H9 (cell line): ENCODE results near the gene RAPGEF3. TPM values are rescaled to one million over a fixed set of nuclear protein-coding genes. Genes with fewer than 3 reads are reported as not detected.

Source experiments
- DNase-seq: peaks from one replicate; pipeline ENCODE4 v3.0.0-alpha.2; 2017
- H2AFZ ChIP-seq: one replicate; pipeline ENCODE4 v1.6.1; 2013; ENCODE audit warnings: mild to moderate bottlenecking, low read length, control low read depth, moderate library complexity
- H2AK5ac ChIP-seq: 2 replicates; pipeline ENCODE4 v1.6.1; 2013; ENCODE audit warnings: low read length, control low read depth, mixed read lengths; ENCODE audit not compliant: insufficient read length
- H2BK120ac ChIP-seq: one replicate; pipeline ENCODE4 v1.6.1; 2013; ENCODE audit warnings: low read depth, mild to moderate bottlenecking, low read length, control low read depth, inconsistent platforms; ENCODE audit not compliant: poor library complexity, severe bottlenecking
- H2BK12ac ChIP-seq: 2 replicates; pipeline ENCODE4 v1.6.1; 2013; ENCODE audit warnings: low read length, control low read depth, mixed read lengths, low read depth; ENCODE audit not compliant: insufficient read length
- H2BK15ac ChIP-seq: 2 replicates; pipeline ENCODE4 v1.6.1; 2013; ENCODE audit warnings: low read depth, low read length, control low read depth
- H2BK20ac ChIP-seq: one replicate; pipeline ENCODE4 v1.6.1; 2013; ENCODE audit warnings: low read depth, mild to moderate bottlenecking, low read length, control low read depth, inconsistent platforms; ENCODE audit not compliant: poor library complexity, severe bottlenecking
- H2BK5ac ChIP-seq: 2 replicates; pipeline ENCODE4 v1.6.1; 2013; ENCODE audit warnings: low read length, control low read depth, mixed read lengths; ENCODE audit not compliant: insufficient read length
- H3K14ac ChIP-seq: 2 replicates; pipeline ENCODE4 v1.6.1; 2013; ENCODE audit warnings: low read length, control low read depth; ENCODE audit not compliant: insufficient read depth
- H3K18ac ChIP-seq: 2 replicates; pipeline ENCODE4 v1.6.1; 2013; ENCODE audit warnings: low read depth, mild to moderate bottlenecking, mixed read lengths, low read length, control low read depth; ENCODE audit not compliant: insufficient read length
- H3K23ac ChIP-seq: 2 replicates; pipeline ENCODE4 v1.6.1; 2013; ENCODE audit warnings: low read length, control low read depth, mixed read lengths, low read depth; ENCODE audit not compliant: insufficient read length
- H3K23me2 ChIP-seq: 2 replicates; pipeline ENCODE4 v1.6.1; 2013; ENCODE audit warnings: low read depth, mild to moderate bottlenecking, mixed read lengths, low read length, control low read depth; ENCODE audit not compliant: insufficient read length, poor library complexity, severe bottlenecking
- H3K27ac ChIP-seq: 2 replicates; pipeline ENCODE4 v1.5.1; 2013; ENCODE audit warnings: low read length, control low read depth, mixed read lengths, low read depth; ENCODE audit not compliant: insufficient read length
- H3K27me3 ChIP-seq: 2 replicates; pipeline ENCODE4 v1.6.1; 2013; ENCODE audit warnings: low read length, control low read depth, inconsistent platforms; ENCODE audit not compliant: insufficient read depth
- H3K4ac ChIP-seq: 2 replicates; pipeline ENCODE4 v1.6.1; 2013; ENCODE audit warnings: low read depth, mild to moderate bottlenecking, control low read depth, inconsistent platforms, low read length, moderate library complexity
- H3K4me1 ChIP-seq: 2 replicates; pipeline ENCODE4 v1.6.1; 2013; ENCODE audit warnings: low read length, control low read depth, inconsistent platforms; ENCODE audit not compliant: insufficient read depth
- H3K4me2 ChIP-seq: 2 replicates; pipeline ENCODE4 v1.6.1; 2013; ENCODE audit warnings: low read length, control low read depth, mixed read lengths; ENCODE audit not compliant: insufficient read length, insufficient read depth
- H3K56ac ChIP-seq: 2 replicates; pipeline ENCODE4 v1.6.1; 2013; ENCODE audit warnings: low read depth, mild to moderate bottlenecking, mixed read lengths, low read length, control low read depth; ENCODE audit not compliant: insufficient read length
- H3K79me1 ChIP-seq: 2 replicates; pipeline ENCODE4 v1.6.1; 2013; ENCODE audit warnings: low read depth, mild to moderate bottlenecking, moderate library complexity, low read length, control low read depth, inconsistent platforms; ENCODE audit not compliant: insufficient read depth, poor library complexity, severe bottlenecking
- H3K79me2 ChIP-seq: 2 replicates; pipeline ENCODE4 v1.6.1; 2013; ENCODE audit warnings: low read length, control low read depth, inconsistent platforms; ENCODE audit not compliant: insufficient read depth
- H3K9ac ChIP-seq: 2 replicates; pipeline ENCODE4 v1.6.1; 2013; ENCODE audit warnings: low read length, control low read depth, mixed read lengths; ENCODE audit not compliant: insufficient read length; ENCODE audit errors: extremely low read depth
- H3K9me3 ChIP-seq: one replicate; pipeline ENCODE4 v1.6.1; 2013; ENCODE audit warnings: low read depth, low read length, inconsistent platforms; ENCODE audit not compliant: control insufficient read depth
- H3T11ph ChIP-seq: one replicate; pipeline ENCODE4 v1.6.1; 2013; ENCODE audit warnings: mild to moderate bottlenecking, low read length, control low read depth, inconsistent platforms
- H4K20me1 ChIP-seq: one replicate; pipeline ENCODE4 v1.6.1; 2013; ENCODE audit not compliant: control insufficient read depth, insufficient read length, insufficient read depth
- H4K5ac ChIP-seq: 2 replicates; pipeline ENCODE4 v1.6.1; 2013; ENCODE audit warnings: low read depth, mild to moderate bottlenecking, mixed read lengths, low read length, control low read depth; ENCODE audit not compliant: insufficient read length
- H4K8ac ChIP-seq: replicated peaks from 2 replicates; pipeline ENCODE4 v1.6.1; 2013; ENCODE audit warnings: low read length, control low read depth, mixed read lengths, low read depth; ENCODE audit not compliant: insufficient read length
- H4K91ac ChIP-seq: 2 replicates; pipeline ENCODE4 v1.6.1; 2013; ENCODE audit warnings: low read depth, mild to moderate bottlenecking, moderate library complexity, mixed read lengths, low read length, control low read depth; ENCODE audit not compliant: insufficient read length
- H3K27ac Mint-ChIP-seq, 3 experiments: 2 replicates in 2 of 3; 3 replicates in 1 of 3; pipeline ENCODE4 v1.8.0; 2020 to 2021; ENCODE audit warnings: mixed read lengths in 3 of 3, mild to moderate bottlenecking in 1 of 3, moderate library complexity in 1 of 3
- H3K27me3 Mint-ChIP-seq: 2 replicates; pipeline ENCODE4 v1.8.0; 2021; ENCODE audit warnings: low read depth, mild to moderate bottlenecking, moderate library complexity, mixed read lengths
- H3K36me3 Mint-ChIP-seq, 3 experiments: 2 replicates in 2 of 3; 3 replicates in 1 of 3; pipeline ENCODE4 v1.8.0; 2020 to 2021; ENCODE audit warnings: low read depth in 3 of 3, mixed read lengths in 3 of 3; ENCODE audit not compliant: insufficient read depth in 1 of 3
- H3K4me1 Mint-ChIP-seq, 2 experiments: 2 replicates each; pipeline ENCODE4 v1.8.0; 2020; ENCODE audit warnings: mixed read lengths in 2 of 2
- H3K4me3 Mint-ChIP-seq, 2 experiments: 2 replicates in 1 of 2; 3 replicates in 1 of 2; pipeline ENCODE4 v1.8.0; 2020 to 2021; ENCODE audit warnings: mild to moderate bottlenecking in 2 of 2, mixed read lengths in 2 of 2, moderate library complexity in 1 of 2
- H3K9me3 Mint-ChIP-seq, 2 experiments: 2 replicates in 1 of 2; 3 replicates in 1 of 2; pipeline ENCODE4 v1.8.0; 2020; ENCODE audit warnings: mild to moderate bottlenecking in 2 of 2, mixed read lengths in 2 of 2, moderate library complexity in 1 of 2
- WGBS: extraction: QIAGEN DNeasy Blood & Tissue Kit; methylation state at CpG from one replicate; pipeline ENCODE4 v1.1.7; 2013; ENCODE audit warnings: missing lambda C conversion rate, low lambda C conversion rate, mixed read lengths; ENCODE audit not compliant: insufficient read length; ENCODE audit errors: extremely low coverage; 5-methylcytosine and 5-hydroxymethylcytosine counted together
- total RNA-seq: library from RNA; stranded (reverse); gene quantifications from 2 replicates; pipeline ENCODE4 v1.2.1, GENCODE V29; 2021
- TF ChIP-seq, protein P1 (sequence below): fragments of 200-600 bp; sonication (generic); conservative IDR thresholded peaks from 3 replicates; pipeline ENCODE4 v1.8.0; 2021; ENCODE audit warnings: antibody characterized with exemption, mild to moderate bottlenecking

RAPGEF3 gene
- total RNA-seq, 1 experiment from 2014 or later, result 7.4 TPM

DNA sequence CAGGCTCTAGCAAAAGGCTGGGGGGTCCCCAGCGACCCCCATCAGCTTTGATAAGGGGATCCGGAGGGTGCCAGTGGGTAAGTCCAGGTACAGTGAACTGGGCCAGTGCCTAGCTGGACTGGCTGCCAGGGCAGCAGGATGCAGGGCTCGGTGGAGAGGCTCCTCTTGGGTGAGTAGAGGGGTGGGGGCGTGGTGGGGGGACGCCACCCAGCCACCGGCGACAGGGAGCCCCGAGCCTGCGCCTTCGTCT, 171 bp downstream of the RAPGEF3 start:
- H3K4me2 ChIP-seq, result peak overlapping the region; percentile 51
- peaks cover 18 to 27% of the 10 kb centered on the region in 2 experiments for H3K4me1 Mint-ChIP-seq
- no peak overlapping the region for H3K9ac ChIP-seq

More for the DNA sequence above, 171 bp downstream of the RAPGEF3 start:
- no peak overlapping the region for H4K91ac ChIP-seq
- Mint-ChIP-seq H3K4me3 (peak overlapping the region; percentile 64 to 78), H3K9me3 (no peaks in the 10 kb centered on the region), H3K27me3 (no peaks in the 10 kb centered on the region; the same call in none of the 2 replicates), H3K36me3 (peaks cover 0 to 4% (median 0%) of the 10 kb centered on the region in 3 experiments; a peak in 3 of 7 replicates), H3K27ac (no peak overlapping the region)
- H3T11ph ChIP-seq, result no peak overlapping the region
- WGBS, result no CpG with 5 or more reads among the region's 10 CpGs
- H4K5ac ChIP-seq, result no peak overlapping the region
- no peak overlapping the region for H3K56ac ChIP-seq
- H3K4ac ChIP-seq, result no peak overlapping the region
- H2BK15ac ChIP-seq, result no peak overlapping the region
- H2BK5ac ChIP-seq, result no peak overlapping the region
- no peaks in the 10 kb centered on the region for H3K27me3 ChIP-seq
- no peaks in the 10 kb centered on the region for H4K20me1 ChIP-seq
- no peak overlapping the region for H2BK12ac ChIP-seq
- H3K23me2 ChIP-seq, result peaks cover 3% of the 10 kb centered on the region
- H3K9me3 ChIP-seq, result no peaks in the 10 kb centered on the region
- no peak overlapping the region for H2BK20ac ChIP-seq
- no peak overlapping the region for H3K14ac ChIP-seq
- TF ChIP-seq, protein P1, sequence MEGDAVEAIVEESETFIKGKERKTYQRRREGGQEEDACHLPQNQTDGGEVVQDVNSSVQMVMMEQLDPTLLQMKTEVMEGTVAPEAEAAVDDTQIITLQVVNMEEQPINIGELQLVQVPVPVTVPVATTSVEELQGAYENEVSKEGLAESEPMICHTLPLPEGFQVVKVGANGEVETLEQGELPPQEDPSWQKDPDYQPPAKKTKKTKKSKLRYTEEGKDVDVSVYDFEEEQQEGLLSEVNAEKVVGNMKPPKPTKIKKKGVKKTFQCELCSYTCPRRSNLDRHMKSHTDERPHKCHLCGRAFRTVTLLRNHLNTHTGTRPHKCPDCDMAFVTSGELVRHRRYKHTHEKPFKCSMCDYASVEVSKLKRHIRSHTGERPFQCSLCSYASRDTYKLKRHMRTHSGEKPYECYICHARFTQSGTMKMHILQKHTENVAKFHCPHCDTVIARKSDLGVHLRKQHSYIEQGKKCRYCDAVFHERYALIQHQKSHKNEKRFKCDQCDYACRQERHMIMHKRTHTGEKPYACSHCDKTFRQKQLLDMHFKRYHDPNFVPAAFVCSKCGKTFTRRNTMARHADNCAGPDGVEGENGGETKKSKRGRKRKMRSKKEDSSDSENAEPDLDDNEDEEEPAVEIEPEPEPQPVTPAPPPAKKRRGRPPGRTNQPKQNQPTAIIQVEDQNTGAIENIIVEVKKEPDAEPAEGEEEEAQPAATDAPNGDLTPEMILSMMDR, result no peak
- H3K4me1 ChIP-seq, result peaks cover 18% of the 10 kb centered on the region; the same call in 1 of the 2 replicates
- no peaks in the 10 kb centered on the region for H3K79me1 ChIP-seq
- H4K8ac ChIP-seq, result no peak overlapping the region
- H3K18ac ChIP-seq, result no peak overlapping the region
- H2BK120ac ChIP-seq, result no peak overlapping the region
- H3K79me2 ChIP-seq, result no peaks in the 10 kb centered on the region
- no peak overlapping the region for H2AFZ ChIP-seq
- H2AK5ac ChIP-seq, result no peak overlapping the region
- no peak for DNase-seq
- no peak overlapping the region for H3K23ac ChIP-seq
- no peak overlapping the region for H3K27ac ChIP-seq
